Fibroblast of villous mesenchyme (primary cell): ENCODE measurements around the gene KCNJ13. TPM values are rescaled to one million over a fixed set of nuclear protein-coding genes. Genes with fewer than 3 reads are reported as not detected.
A peak's percentile ranks its signal among the peaks of the same experiment; 100 is the strongest.

ENCODE experiments used
- DNase-seq: peaks from one replicate; pipeline ENCODE4 v3.0.0-alpha.2; 2010; ENCODE audit warnings: low read depth
- H3K4me3 ChIP-seq: 2 replicates; pipeline ENCODE4 v1.5.1; 2011; ENCODE audit warnings: low read depth, mild to moderate bottlenecking, low read length
- total RNA-seq: library from RNA; depleted of rRNA; stranded (reverse); fragments of >200 nt; gene quantifications from 2 replicates; pipeline ENCODE4 v1.2.3, GENCODE V29; 2012
- TF ChIP-seq, protein P1 (sequence below): IDR thresholded peaks from 2 replicates; pipeline ENCODE4 v1.5.1; 2012; ENCODE audit warnings: low read depth, mild to moderate bottlenecking, low read length; ENCODE audit not compliant: insufficient read depth

KCNJ13 gene
- total RNA-seq, 1 donor: not detected

DNA sequence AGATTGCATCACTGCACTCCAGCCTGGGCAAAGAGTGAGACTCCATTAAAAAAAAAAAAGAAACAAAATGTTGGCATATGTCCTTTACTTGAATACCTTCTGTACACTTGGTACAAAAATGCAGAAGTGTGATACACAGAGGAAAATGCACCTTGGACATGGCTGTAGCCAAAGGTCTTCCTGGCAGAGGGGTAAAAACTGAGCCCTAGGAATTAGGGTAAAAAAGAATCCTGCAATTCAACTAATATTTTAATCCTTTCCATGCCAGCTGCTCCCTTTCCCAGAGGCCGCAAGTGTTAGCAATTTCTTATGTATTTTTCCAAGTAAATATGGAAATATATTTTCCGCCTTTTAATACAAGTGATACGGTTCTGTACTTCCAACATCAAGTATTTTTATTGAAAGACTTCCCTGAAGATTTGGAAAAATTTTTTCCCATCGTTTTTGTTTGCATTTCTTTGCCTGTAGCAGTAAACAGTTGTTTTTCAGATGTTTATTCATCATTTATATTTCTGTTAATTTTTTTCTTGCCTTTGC is 26.2 kb downstream of the KCNJ13 start:
- no peak for DNase-seq
- no peak overlapping the region for H3K4me3 ChIP-seq
- TF ChIP-seq, protein P1, sequence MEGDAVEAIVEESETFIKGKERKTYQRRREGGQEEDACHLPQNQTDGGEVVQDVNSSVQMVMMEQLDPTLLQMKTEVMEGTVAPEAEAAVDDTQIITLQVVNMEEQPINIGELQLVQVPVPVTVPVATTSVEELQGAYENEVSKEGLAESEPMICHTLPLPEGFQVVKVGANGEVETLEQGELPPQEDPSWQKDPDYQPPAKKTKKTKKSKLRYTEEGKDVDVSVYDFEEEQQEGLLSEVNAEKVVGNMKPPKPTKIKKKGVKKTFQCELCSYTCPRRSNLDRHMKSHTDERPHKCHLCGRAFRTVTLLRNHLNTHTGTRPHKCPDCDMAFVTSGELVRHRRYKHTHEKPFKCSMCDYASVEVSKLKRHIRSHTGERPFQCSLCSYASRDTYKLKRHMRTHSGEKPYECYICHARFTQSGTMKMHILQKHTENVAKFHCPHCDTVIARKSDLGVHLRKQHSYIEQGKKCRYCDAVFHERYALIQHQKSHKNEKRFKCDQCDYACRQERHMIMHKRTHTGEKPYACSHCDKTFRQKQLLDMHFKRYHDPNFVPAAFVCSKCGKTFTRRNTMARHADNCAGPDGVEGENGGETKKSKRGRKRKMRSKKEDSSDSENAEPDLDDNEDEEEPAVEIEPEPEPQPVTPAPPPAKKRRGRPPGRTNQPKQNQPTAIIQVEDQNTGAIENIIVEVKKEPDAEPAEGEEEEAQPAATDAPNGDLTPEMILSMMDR: no peak

DNA sequence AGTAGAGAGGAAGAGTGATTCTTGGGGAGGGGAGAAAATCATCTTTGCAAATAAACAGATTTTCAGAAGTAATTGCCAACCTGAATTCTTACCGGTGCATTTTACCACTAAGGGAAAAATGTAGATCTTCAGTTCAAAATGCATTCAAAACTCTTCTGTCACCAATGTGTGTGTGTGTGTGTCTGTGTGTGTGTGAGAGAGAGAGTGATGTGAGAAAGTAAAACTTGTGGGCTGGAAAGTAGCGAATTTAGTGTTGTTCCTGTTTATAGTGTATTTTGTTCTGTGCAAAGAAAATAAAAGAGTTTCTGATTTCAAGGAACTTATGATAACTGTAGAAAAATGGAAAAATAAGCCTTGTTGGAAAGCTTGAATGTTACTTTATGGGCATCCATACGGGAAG is 27.0 kb downstream of the KCNJ13 start:
- TF ChIP-seq, protein P1: no peak
- H3K4me3 ChIP-seq: no peak overlapping the region
- DNase-seq: no peak

DNA sequence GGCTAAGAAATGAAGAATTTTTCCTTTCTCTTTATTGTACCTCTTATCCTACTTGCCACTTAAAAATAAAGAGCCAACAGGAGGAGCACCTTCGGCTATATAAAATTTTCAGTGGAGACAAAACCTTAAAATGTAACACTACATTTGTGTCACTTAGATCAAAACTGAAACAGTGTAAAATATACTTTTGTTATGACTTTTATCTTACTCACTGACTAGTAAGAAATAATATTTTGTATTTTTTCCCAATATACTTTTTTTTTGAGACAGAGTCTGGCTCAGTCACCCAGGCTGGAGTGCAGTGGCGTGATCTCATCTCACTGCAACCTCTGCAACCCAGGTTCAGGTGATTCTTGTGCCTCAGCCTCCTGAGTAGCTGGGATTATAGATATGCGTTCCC is 28.3 kb downstream of the KCNJ13 start:
- no peak for DNase-seq
- no peak overlapping the region for H3K4me3 ChIP-seq
- TF ChIP-seq, protein P1: no peak

GRCh38 chr2:232744963-232745362 is 31.4 kb downstream of the KCNJ13 start:
- no peak for DNase-seq
- H3K4me3 ChIP-seq: no peak overlapping the region
- TF ChIP-seq, protein P1: no peak

DNA sequence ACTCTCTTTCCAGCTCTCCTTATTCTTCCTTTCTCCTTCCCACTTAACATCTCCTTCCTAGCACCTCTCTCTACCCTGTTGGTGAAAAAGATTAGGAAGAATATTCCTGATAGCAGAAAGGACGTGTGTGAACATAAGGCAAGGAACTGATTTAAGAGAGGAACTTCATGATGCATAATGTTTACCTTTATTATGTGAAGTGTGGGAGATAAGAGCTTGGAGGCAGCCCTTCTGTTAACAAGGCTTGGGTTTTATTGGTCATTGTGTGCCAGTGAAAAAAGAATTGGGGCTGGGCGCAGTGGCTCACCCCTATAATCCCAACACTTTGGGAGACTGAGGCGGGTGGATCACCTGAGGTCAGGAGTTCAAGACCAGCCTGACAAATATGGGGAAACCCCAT is 34.4 kb downstream of the KCNJ13 start:
- DNase-seq: no peak
- no peak overlapping the region for H3K4me3 ChIP-seq
- TF ChIP-seq, protein P1: no peak

GRCh38 chr2:232741294-232741693 is 35.1 kb downstream of the KCNJ13 start:
- DNase-seq: no peak
- TF ChIP-seq, protein P1: no peak
- no peak overlapping the region for H3K4me3 ChIP-seq

DNA sequence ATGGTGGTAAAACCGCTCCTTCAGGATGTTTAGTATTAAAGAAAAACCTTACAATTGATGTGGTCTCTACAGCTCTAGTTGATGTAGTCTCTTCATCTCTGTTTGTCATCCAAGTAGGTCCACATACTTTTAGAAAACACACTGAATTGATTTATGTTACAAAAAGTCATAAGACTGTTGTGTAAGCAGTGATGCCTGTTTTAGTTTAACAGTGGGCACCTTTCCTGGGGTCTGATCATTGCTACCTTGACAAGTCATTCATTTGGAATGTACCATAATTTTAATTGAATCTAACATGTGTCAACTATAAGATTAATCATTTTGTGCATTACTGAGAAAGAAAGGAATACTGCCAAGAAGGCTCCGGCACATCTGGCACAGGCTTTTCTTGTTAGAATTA is 44.9 kb downstream of the KCNJ13 start:
- DNase-seq: peak; percentile 31
- H3K4me3 ChIP-seq: no peak overlapping the region
- TF ChIP-seq, protein P1: no peak
